ENCODE results near the gene MAIP1. TPM values are rescaled to one million over a fixed set of nuclear protein-coding genes. Genes with fewer than 3 reads are reported as not detected.

MAIP1 gene
- total and polyA plus RNA-seq, 9 of the 15 experiments (the other 6 are each of a cell fraction or from before 2014, with no cell fraction given): 3.6 to 30.0 (median 24.5) TPM

- TF ChIP-seq, protein P1, sequence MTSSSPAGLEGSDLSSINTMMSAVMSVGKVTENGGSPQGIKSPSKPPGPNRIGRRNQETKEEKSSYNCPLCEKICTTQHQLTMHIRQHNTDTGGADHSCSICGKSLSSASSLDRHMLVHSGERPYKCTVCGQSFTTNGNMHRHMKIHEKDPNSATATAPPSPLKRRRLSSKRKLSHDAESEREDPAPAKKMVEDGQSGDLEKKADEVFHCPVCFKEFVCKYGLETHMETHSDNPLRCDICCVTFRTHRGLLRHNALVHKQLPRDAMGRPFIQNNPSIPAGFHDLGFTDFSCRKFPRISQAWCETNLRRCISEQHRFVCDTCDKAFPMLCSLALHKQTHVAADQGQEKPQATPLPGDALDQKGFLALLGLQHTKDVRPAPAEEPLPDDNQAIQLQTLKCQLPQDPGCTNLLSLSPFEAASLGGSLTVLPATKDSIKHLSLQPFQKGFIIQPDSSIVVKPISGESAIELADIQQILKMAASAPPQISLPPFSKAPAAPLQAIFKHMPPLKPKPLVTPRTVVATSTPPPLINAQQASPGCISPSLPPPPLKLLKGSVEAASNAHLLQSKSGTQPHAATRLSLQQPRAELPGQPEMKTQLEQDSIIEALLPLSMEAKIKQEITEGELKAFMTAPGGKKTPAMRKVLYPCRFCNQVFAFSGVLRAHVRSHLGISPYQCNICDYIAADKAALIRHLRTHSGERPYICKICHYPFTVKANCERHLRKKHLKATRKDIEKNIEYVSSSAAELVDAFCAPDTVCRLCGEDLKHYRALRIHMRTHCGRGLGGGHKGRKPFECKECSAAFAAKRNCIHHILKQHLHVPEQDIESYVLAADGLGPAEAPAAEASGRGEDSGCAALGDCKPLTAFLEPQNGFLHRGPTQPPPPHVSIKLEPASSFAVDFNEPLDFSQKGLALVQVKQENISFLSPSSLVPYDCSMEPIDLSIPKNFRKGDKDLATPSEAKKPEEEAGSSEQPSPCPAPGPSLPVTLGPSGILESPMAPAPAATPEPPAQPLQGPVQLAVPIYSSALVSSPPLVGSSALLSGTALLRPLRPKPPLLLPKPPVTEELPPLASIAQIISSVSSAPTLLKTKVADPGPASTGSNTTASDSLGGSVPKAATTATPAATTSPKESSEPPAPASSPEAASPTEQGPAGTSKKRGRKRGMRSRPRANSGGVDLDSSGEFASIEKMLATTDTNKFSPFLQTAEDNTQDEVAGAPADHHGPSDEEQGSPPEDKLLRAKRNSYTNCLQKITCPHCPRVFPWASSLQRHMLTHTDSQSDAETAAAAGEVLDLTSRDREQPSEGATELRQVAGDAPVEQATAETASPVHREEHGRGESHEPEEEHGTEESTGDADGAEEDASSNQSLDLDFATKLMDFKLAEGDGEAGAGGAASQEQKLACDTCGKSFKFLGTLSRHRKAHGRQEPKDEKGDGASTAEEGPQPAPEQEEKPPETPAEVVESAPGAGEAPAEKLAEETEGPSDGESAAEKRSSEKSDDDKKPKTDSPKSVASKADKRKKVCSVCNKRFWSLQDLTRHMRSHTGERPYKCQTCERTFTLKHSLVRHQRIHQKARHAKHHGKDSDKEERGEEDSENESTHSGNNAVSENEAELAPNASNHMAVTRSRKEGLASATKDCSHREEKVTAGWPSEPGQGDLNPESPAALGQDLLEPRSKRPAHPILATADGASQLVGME (CRISPR knock-in tag; IDR thresholded peaks at IDR 0.05): no peak
- TF ChIP-seq YBX1 (IDR thresholded peaks at IDR 0.05): no peak
- no peak for TF ChIP-seq ZNF318 (IDR thresholded peaks at IDR 0.05; ENCODE audit: borderline replicate concordance in 1 of 2, low read depth in 1 of 2)
- TF ChIP-seq SNIP1 (IDR thresholded peaks at IDR 0.05; ENCODE audit: low read depth): no peak
- TF ChIP-seq SOX6 (IDR thresholded peaks at IDR 0.05): no peak
- TF ChIP-seq SMAD2 (IDR thresholded peaks at IDR 0.05; ENCODE audit: low read depth, low read length): no peak
- no peak for TF ChIP-seq TCF15 (CRISPR knock-in tag; IDR thresholded peaks at IDR 0.05)
- TF ChIP-seq ZNF592 (IDR thresholded peaks at IDR 0.05): no peak
Measured at GRCh38 chr2:199985625-199986207, 30.3 kb downstream of the MAIP1 start (continued).

Data from K562 (cell line).